Effector memory CD4-positive, alpha-beta T cell (primary cell): ENCODE measurements around the gene ZDHHC19.
"Not testable (repeated sequence)": the region's sequence is repeated elsewhere in the genome, so short reads cannot be mapped to it uniquely, and the experiment has no call there.

Source experiments
- DNase-seq, 3 donors: peaks; one replicate each; pipeline ENCODE4 v3.0.0-alpha.2; 2020
- H3K27ac ChIP-seq: 2 replicates; pipeline ENCODE4 v1.7.0; 2013; ENCODE audit warnings: mild to moderate bottlenecking, low read length, moderate library complexity; ENCODE audit not compliant: insufficient read depth, poor library complexity, severe bottlenecking
- H3K27me3 ChIP-seq: replicated peaks from 2 replicates; pipeline ENCODE4 v1.7.0; 2013; ENCODE audit warnings: mild to moderate bottlenecking, low read length; ENCODE audit not compliant: insufficient read depth, control insufficient read depth, poor library complexity, severe bottlenecking
- H3K36me3 ChIP-seq: 2 replicates; pipeline ENCODE4 v1.7.0; 2013; ENCODE audit warnings: mild to moderate bottlenecking, low read length, moderate library complexity; ENCODE audit not compliant: control insufficient read depth, insufficient read depth
- H3K4me1 ChIP-seq: 2 replicates; pipeline ENCODE4 v1.7.0; 2013; ENCODE audit warnings: low read length, mild to moderate bottlenecking; ENCODE audit not compliant: control insufficient read depth, insufficient read depth, poor library complexity, severe bottlenecking
- H3K4me3 ChIP-seq: 2 replicates; pipeline ENCODE4 v1.7.0; 2013; ENCODE audit warnings: low read length, low read depth, mild to moderate bottlenecking; ENCODE audit not compliant: insufficient read depth, poor library complexity, severe bottlenecking
- H3K9me3 ChIP-seq: 2 replicates; pipeline ENCODE4 v1.7.0; 2013; ENCODE audit warnings: mild to moderate bottlenecking, low read length, moderate library complexity; ENCODE audit not compliant: control insufficient read depth

ZDHHC19 gene

GRCh38 chr3:196165850-196166249, 45.4 kb downstream of the ZDHHC19 start:
- Histone ChIP-seq H3K4me1 (no peaks in the 10 kb centered on the region), H3K27me3 (no peaks in the 10 kb centered on the region), H3K36me3 (no peaks in the 10 kb centered on the region), H3K27ac (no peak overlapping the region), H3K9me3 (no peaks in the 10 kb centered on the region), H3K4me3 (no peak overlapping the region)
- DNase-seq: no peak

GRCh38 chr3:196165006-196165575, 46.1 kb downstream of the ZDHHC19 start:
- H3K4me1 ChIP-seq, H3K27ac ChIP-seq, DNase-seq, H3K4me3 ChIP-seq, H3K27me3 ChIP-seq, H3K9me3 ChIP-seq, H3K36me3 ChIP-seq: not testable (repeated sequence)

- no peaks in the 10 kb centered on the region for H3K27me3 ChIP-seq
- no peak for DNase-seq
- H3K9me3 ChIP-seq: no peaks in the 10 kb centered on the region
- no peaks in the 10 kb centered on the region for H3K4me1 ChIP-seq
- no peak overlapping the region for H3K27ac ChIP-seq
- no peaks in the 10 kb centered on the region for H3K36me3 ChIP-seq
- no peak overlapping the region for H3K4me3 ChIP-seq
Measured at GRCh38 chr3:196164576-196164975, 46.6 kb downstream of the ZDHHC19 start.

GRCh38 chr3:196163666-196164493, 47.3 kb downstream of the ZDHHC19 start:
- Histone ChIP-seq H3K4me3 (no peak overlapping the region), H3K27me3 (no peaks in the 10 kb centered on the region), H3K27ac (no peak overlapping the region), H3K36me3 (no peaks in the 10 kb centered on the region), H3K9me3 (no peaks in the 10 kb centered on the region), H3K4me1 (no peaks in the 10 kb centered on the region)
- DNase-seq: no peak

GRCh38 chr3:196163212-196163611, 48.0 kb downstream of the ZDHHC19 start:
- H3K4me1 ChIP-seq: no peaks in the 10 kb centered on the region
- H3K9me3 ChIP-seq: no peaks in the 10 kb centered on the region
- H3K4me3 ChIP-seq: no peak overlapping the region
- DNase-seq: no peak
- H3K27ac ChIP-seq: no peak overlapping the region
- no peaks in the 10 kb centered on the region for H3K27me3 ChIP-seq
- no peaks in the 10 kb centered on the region for H3K36me3 ChIP-seq

- Histone ChIP-seq H3K4me3 (no peak overlapping the region), H3K27me3 (no peaks in the 10 kb centered on the region), H3K4me1 (no peaks in the 10 kb centered on the region), H3K9me3 (no peaks in the 10 kb centered on the region), H3K36me3 (no peaks in the 10 kb centered on the region), H3K27ac (no peak overlapping the region)
- no peak for DNase-seq
Measured at GRCh38 chr3:196162679-196163078, 48.5 kb downstream of the ZDHHC19 start.

- Histone ChIP-seq H3K27ac (no peak overlapping the region), H3K27me3 (no peaks in the 10 kb centered on the region), H3K4me1 (no peaks in the 10 kb centered on the region), H3K9me3 (no peaks in the 10 kb centered on the region), H3K4me3 (no peak overlapping the region), H3K36me3 (no peaks in the 10 kb centered on the region)
- no peak for DNase-seq
Measured at GRCh38 chr3:196159952-196160804, 51.0 kb downstream of the ZDHHC19 start.

GRCh38 chr3:196159526-196159925, 51.7 kb downstream of the ZDHHC19 start:
- H3K36me3 ChIP-seq: no peaks in the 10 kb centered on the region
- no peak overlapping the region for H3K4me3 ChIP-seq

GRCh38 chr3:196156160-196156559, 55.0 kb downstream of the ZDHHC19 start:
- Histone ChIP-seq H3K27ac (no peak overlapping the region), H3K4me3 (no peak overlapping the region), H3K9me3 (no peaks in the 10 kb centered on the region), H3K36me3 (no peaks in the 10 kb centered on the region), H3K4me1 (no peaks in the 10 kb centered on the region), H3K27me3 (no peaks in the 10 kb centered on the region)
- DNase-seq: no peak

More at GRCh38 chr3:196159526-196159925, 51.7 kb downstream of the ZDHHC19 start:
- Histone ChIP-seq H3K4me1 (no peaks in the 10 kb centered on the region), H3K27me3 (no peaks in the 10 kb centered on the region), H3K9me3 (no peaks in the 10 kb centered on the region), H3K27ac (no peak overlapping the region)
- no peak for DNase-seq

- Histone ChIP-seq H3K4me3 (no peak overlapping the region), H3K27me3 (no peaks in the 10 kb centered on the region), H3K27ac (no peak overlapping the region), H3K9me3 (no peaks in the 10 kb centered on the region), H3K36me3 (no peaks in the 10 kb centered on the region), H3K4me1 (no peaks in the 10 kb centered on the region)
- no peak for DNase-seq
Measured at GRCh38 chr3:196150481-196150880, 60.7 kb downstream of the ZDHHC19 start.
